ENCODE results near the gene FBXO45. TPM values are rescaled to one million over a fixed set of nuclear protein-coding genes. Genes with fewer than 3 reads are reported as not detected.

The FBXO45 gene
- total RNA-seq, 1 experiment from 2014 or later: 18.6 TPM

GRCh38 chr3:196590279-196590678 is 21.8 kb downstream of the FBXO45 start:
- Histone ChIP-seq H3K27ac (ENCODE audit: insufficient read length, low read depth, low read length) (no peak overlapping the region), H3K4ac (ENCODE audit: low read depth, low read length) (no peak overlapping the region), H3K23me2 (ENCODE audit: insufficient read length, low read depth, low read length, poor library complexity, severe bottlenecking) (no peaks in the 10 kb centered on the region), H3K23ac (ENCODE audit: insufficient read length, low read depth, low read length) (no peak overlapping the region), H3K9ac (ENCODE audit: extremely low read depth, insufficient read length, low read length) (no peak overlapping the region), H4K20me1 (ENCODE audit: control insufficient read depth, insufficient read depth, insufficient read length) (no peaks in the 10 kb centered on the region), H2AFZ (ENCODE audit: low read length) (no peak overlapping the region), H3K14ac (ENCODE audit: insufficient read depth, low read length) (no peak overlapping the region), H4K8ac (replicated peaks; ENCODE audit: insufficient read length, low read depth, low read length) (no peak overlapping the region), H3K9me3 (ENCODE audit: control insufficient read depth, low read depth, low read length) (no peaks in the 10 kb centered on the region), H3K27me3 (ENCODE audit: insufficient read depth, low read length) (no peaks in the 10 kb centered on the region), H2BK12ac (ENCODE audit: insufficient read length, low read depth, low read length) (no peak overlapping the region), H3K4me1 (ENCODE audit: insufficient read depth, low read length) (no peaks in the 10 kb centered on the region), H2BK120ac (ENCODE audit: low read depth, low read length, poor library complexity, severe bottlenecking) (no peak overlapping the region), H3K79me2 (ENCODE audit: insufficient read depth, low read length) (no peaks in the 10 kb centered on the region), H3T11ph (ENCODE audit: low read length) (no peak overlapping the region), H3K56ac (ENCODE audit: insufficient read length, low read depth, low read length) (no peak overlapping the region), H2BK20ac (ENCODE audit: low read depth, low read length, poor library complexity, severe bottlenecking) (no peak overlapping the region), H3K4me2 (ENCODE audit: insufficient read depth, insufficient read length, low read length) (no peak overlapping the region), H2BK5ac (ENCODE audit: insufficient read length, low read length) (no peak overlapping the region), H2BK15ac (ENCODE audit: low read depth, low read length) (no peak overlapping the region), H3K79me1 (ENCODE audit: insufficient read depth, low read depth, low read length, poor library complexity, severe bottlenecking) (no peaks in the 10 kb centered on the region), H4K5ac (ENCODE audit: insufficient read length, low read depth, low read length) (no peak overlapping the region), H3K18ac (ENCODE audit: insufficient read length, low read depth, low read length) (no peak overlapping the region), H2AK5ac (ENCODE audit: insufficient read length, low read length) (no peak overlapping the region), H4K91ac (ENCODE audit: insufficient read length, low read depth, low read length) (no peak overlapping the region)
- Mint-ChIP-seq H3K9me3 (no peaks in the 10 kb centered on the region), H3K27ac (no peak overlapping the region), H3K4me1 (peaks cover 0 to 4% of the 10 kb centered on the region in 2 experiments; a peak in 1 of 4 replicates), H3K27me3 (ENCODE audit: low read depth) (no peaks in the 10 kb centered on the region), H3K36me3 (ENCODE audit: insufficient read depth in 1 of 3, low read depth in 3 of 3) (peaks cover 0 to 12% (median 5%) of the 10 kb centered on the region in 3 experiments; a peak in 4 of 7 replicates), H3K4me3 (no peak overlapping the region)
- no peak for DNase-seq
- no peak for TF ChIP-seq CTCF (conservative IDR thresholded peaks at IDR 0.05)
- no CpG with 5 or more reads among the region's 5 CpGs for WGBS (ENCODE audit: extremely low coverage, insufficient read length, low lambda C conversion rate)

Measured in H9 (cell line).